GM21528 (cell line): ENCODE results near the gene CFAP97.
"Not testable (repeated sequence)": the region's sequence is repeated elsewhere in the genome, so short reads cannot be mapped to it uniquely, and the experiment has no call there.

Source experiments
- ATAC-seq: cut with Tn5 transposase; IDR thresholded peaks from one replicate; pipeline ENCODE4 v1.9.1; 2021; ENCODE audit warnings: mild to moderate bottlenecking, moderate library complexity; ENCODE audit not compliant: unreplicated experiment, low FRiP score

Gene CFAP97

GRCh38 chr4:185202984-185203485 lies 765 bp downstream of the CFAP97 start:
- no peak for ATAC-seq

GRCh38 chr4:185201977-185202962 lies 1.5 kb downstream of the CFAP97 start:
- no peak for ATAC-seq

GRCh38 chr4:185198189-185198588 lies 5.6 kb downstream of the CFAP97 start:
- ATAC-seq, result not testable (repeated sequence)

GRCh38 chr4:185196437-185196836 lies 7.4 kb downstream of the CFAP97 start:
- ATAC-seq, result no peak

- ATAC-seq, result no peak
Observed at GRCh38 chr4:185194924-185195888, 8.6 kb downstream of the CFAP97 start.

GRCh38 chr4:185192059-185192458 lies 11.7 kb downstream of the CFAP97 start:
- peak; percentile 75 for ATAC-seq

GRCh38 chr4:185190306-185190856 lies 13.4 kb downstream of the CFAP97 start:
- ATAC-seq, result no peak

GRCh38 chr4:185189606-185190305 lies 14.0 kb downstream of the CFAP97 start:
- no peak for ATAC-seq

- no peak for ATAC-seq
Observed at GRCh38 chr4:185186769-185187168, 17.0 kb downstream of the CFAP97 start.

GRCh38 chr4:185183622-185184281 lies 20.0 kb downstream of the CFAP97 start:
- ATAC-seq, result peak; percentile 66

- no peak for ATAC-seq
Observed at GRCh38 chr4:185182239-185182638, 21.6 kb downstream of the CFAP97 start.

- no peak for ATAC-seq
Observed at GRCh38 chr4:185179488-185179887, 24.3 kb downstream of the CFAP97 start.

- ATAC-seq, result peak; percentile 89
Observed at GRCh38 chr4:185171373-185172071, 32.3 kb downstream of the CFAP97 start.

GRCh38 chr4:185167234-185167633 lies 36.6 kb downstream of the CFAP97 start:
- no peak for ATAC-seq

GRCh38 chr4:185165605-185166063 lies 38.2 kb downstream of the CFAP97 start:
- ATAC-seq, result peak; percentile 89

GRCh38 chr4:185151296-185151695 lies 52.5 kb downstream of the CFAP97 start:
- ATAC-seq, result no peak

GRCh38 chr4:185149392-185149791 lies 54.4 kb downstream of the CFAP97 start:
- no peak for ATAC-seq

GRCh38 chr4:185145572-185145971 lies 58.2 kb downstream of the CFAP97 start:
- ATAC-seq, result no peak
